Spleen (tissue), 7 donors: ENCODE measurements around the gene BOLA2B.
"Not testable (repeated sequence)": the region's sequence is repeated elsewhere in the genome, so short reads cannot be mapped to it uniquely, and the experiment has no call there.

Source experiments
- POLR2A ChIP-seq, 3 donors: fragments of 450-650 bp; IDR thresholded peaks; one replicate each; pipeline ENCODE4 v1.5.1; 2017; ENCODE audit warnings: antibody characterized with exemption in 3 of 3, mild to moderate bottlenecking in 1 of 3
- POLR2AphosphoS5 ChIP-seq, 3 donors: sonication (generic); formaldehyde crosslinking; IDR thresholded peaks; one replicate each; pipeline ENCODE4 v1.5.1; 2017; ENCODE audit warnings: antibody characterized with exemption in 3 of 3
- TF ChIP-seq, protein P1 (sequence below), 11 experiments: fragments of 200-600 bp in 7 of 11; fragments of 450-650 bp in 4 of 11; sonication (generic) in 4 of 11; IDR thresholded peaks in 8 of 11; conservative IDR thresholded peaks in 3 of 11; 1 replicate in 7 of 11; 2 replicates in 4 of 11; pipeline versions ENCODE4 v1.4.0 to v1.8.0; 2016 to 2021; ENCODE audit warnings: antibody characterized with exemption in 11 of 11, inconsistent platforms in 4 of 11, mild to moderate bottlenecking in 1 of 11
- donor health status: DM: no; HTN: no; CAD: no; lungs with moderate emphysema.
- donor health status: DM: no; HTN: no; CAD: no.
- donor health status: DM: no; HTN: no; CAD: no.

DNA sequence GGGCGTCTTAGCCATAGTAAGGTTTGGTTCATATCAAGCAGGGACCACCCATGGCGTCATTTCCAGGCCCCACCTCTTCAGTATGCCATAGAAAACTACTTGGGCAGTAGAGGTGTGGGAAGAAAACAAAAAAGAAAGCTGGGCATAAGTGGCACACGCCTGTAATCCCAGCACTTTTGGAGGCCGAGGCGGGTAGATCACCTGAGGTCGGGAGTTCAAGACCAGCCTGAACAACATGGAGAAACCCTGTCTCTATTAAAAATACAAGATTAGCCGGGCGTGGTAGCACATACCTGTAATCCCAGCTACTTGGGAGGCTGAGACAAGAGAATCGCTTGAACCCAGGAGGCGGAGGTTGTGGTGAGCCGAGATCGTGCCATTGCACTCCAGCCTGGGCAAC is 2.3 kb downstream of the BOLA2B start:
- TF ChIP-seq, protein P1, sequence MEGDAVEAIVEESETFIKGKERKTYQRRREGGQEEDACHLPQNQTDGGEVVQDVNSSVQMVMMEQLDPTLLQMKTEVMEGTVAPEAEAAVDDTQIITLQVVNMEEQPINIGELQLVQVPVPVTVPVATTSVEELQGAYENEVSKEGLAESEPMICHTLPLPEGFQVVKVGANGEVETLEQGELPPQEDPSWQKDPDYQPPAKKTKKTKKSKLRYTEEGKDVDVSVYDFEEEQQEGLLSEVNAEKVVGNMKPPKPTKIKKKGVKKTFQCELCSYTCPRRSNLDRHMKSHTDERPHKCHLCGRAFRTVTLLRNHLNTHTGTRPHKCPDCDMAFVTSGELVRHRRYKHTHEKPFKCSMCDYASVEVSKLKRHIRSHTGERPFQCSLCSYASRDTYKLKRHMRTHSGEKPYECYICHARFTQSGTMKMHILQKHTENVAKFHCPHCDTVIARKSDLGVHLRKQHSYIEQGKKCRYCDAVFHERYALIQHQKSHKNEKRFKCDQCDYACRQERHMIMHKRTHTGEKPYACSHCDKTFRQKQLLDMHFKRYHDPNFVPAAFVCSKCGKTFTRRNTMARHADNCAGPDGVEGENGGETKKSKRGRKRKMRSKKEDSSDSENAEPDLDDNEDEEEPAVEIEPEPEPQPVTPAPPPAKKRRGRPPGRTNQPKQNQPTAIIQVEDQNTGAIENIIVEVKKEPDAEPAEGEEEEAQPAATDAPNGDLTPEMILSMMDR (IDR thresholded peaks at IDR 0.05 in 8 of 11, conservative IDR thresholded peaks at IDR 0.05 in 3 of 11): not testable (repeated sequence)
- not testable (repeated sequence) for TF ChIP-seq POLR2A, POLR2AphosphoS5 (IDR thresholded peaks at IDR 0.05)
